Lower leg skin (tissue), 4 donors: Measurements from ENCODE around the gene CDKAL1. TPM values are rescaled to one million over a fixed set of nuclear protein-coding genes. Genes with fewer than 3 reads are reported as not detected.

Source experiments
- DNase-seq, 2 donors: peaks; one replicate each; pipeline ENCODE4 v3.0.0-alpha.2; 2019; ENCODE audit warnings: low spot score in 2 of 2
- H3K4me3 ChIP-seq: fragments of 200-600 bp; sonication (generic); 2 replicates; pipeline ENCODE4 v1.5.1; 2017; ENCODE audit warnings: mild to moderate bottlenecking, low read depth; ENCODE audit not compliant: poor library complexity, severe bottlenecking
- POLR2A ChIP-seq, 2 donors: fragments of 450-650 bp; IDR thresholded peaks; one replicate each; pipeline ENCODE4 v1.6.1; 2016 to 2017; ENCODE audit warnings: antibody characterized with exemption in 2 of 2, mild to moderate bottlenecking in 1 of 2, moderate library complexity in 1 of 2
- WGBS, 2 donors: methylation state at CpG; one replicate each; pipeline ENCODE4 v1.1.5; 2018; 5-methylcytosine and 5-hydroxymethylcytosine counted together
- intact Hi-C: fragments of 100-400 bp; cut with DNase I; formaldehyde crosslinking; loops from one replicate; pipeline ENCODE4 v1.15.0; 2023; ENCODE audit warnings: low total_unique reads
- total RNA-seq, 4 donors: library from RNA; depleted of rRNA; stranded (reverse); fragments of >200 nt; gene quantifications; one replicate each; pipeline ENCODE4 v1.1.0, GENCODE V29; 2016
- TF ChIP-seq, protein P1 (sequence below), 3 donors: fragments of 450-650 bp; IDR thresholded peaks; one replicate each; pipeline ENCODE4 v1.5.1; 2016; ENCODE audit warnings: antibody characterized with exemption in 3 of 3, mild to moderate bottlenecking in 3 of 3, moderate library complexity in 2 of 3

Gene CDKAL1
- total RNA-seq, 4 donors from 2014 or later = 10.3 to 18.0 (median 11.6) TPM

DNA sequence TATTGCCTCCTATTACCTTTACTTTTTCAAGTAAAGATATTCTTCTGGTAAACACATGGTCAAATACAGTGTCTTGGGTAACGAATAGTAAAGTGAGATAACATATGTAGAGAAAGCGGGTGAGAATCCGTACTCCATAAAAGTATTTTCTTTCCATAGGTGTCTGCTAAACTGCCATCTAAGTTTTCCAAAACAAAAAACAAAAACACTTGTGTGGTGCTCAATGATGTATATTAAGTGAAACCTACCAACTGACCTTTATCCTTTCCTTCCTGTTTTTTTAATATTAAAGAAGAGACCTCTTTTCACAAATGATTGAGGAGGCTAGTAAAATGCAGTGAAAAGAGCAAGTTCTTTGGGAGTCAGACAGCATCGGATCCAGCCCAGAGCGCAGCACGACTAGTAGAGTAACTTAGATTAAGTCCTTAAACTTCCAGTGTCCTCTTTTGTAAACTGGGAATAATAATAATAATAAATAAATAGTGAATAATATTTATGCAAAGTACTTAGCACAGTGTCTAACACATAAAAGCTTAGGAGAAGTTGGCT is 437 bp upstream of the CDKAL1 start:
- intact Hi-C loops = no loop called here
- TF ChIP-seq POLR2A (IDR thresholded peaks at IDR 0.05) = no peak
- TF ChIP-seq, protein P1, sequence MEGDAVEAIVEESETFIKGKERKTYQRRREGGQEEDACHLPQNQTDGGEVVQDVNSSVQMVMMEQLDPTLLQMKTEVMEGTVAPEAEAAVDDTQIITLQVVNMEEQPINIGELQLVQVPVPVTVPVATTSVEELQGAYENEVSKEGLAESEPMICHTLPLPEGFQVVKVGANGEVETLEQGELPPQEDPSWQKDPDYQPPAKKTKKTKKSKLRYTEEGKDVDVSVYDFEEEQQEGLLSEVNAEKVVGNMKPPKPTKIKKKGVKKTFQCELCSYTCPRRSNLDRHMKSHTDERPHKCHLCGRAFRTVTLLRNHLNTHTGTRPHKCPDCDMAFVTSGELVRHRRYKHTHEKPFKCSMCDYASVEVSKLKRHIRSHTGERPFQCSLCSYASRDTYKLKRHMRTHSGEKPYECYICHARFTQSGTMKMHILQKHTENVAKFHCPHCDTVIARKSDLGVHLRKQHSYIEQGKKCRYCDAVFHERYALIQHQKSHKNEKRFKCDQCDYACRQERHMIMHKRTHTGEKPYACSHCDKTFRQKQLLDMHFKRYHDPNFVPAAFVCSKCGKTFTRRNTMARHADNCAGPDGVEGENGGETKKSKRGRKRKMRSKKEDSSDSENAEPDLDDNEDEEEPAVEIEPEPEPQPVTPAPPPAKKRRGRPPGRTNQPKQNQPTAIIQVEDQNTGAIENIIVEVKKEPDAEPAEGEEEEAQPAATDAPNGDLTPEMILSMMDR (IDR thresholded peaks at IDR 0.05) = no peak
- H3K4me3 ChIP-seq = no peak overlapping the region
- DNase-seq = no peak
- 47 to 50% methylated on average over 6 of the region's 6 CpGs for WGBS, 2 donors

DNA sequence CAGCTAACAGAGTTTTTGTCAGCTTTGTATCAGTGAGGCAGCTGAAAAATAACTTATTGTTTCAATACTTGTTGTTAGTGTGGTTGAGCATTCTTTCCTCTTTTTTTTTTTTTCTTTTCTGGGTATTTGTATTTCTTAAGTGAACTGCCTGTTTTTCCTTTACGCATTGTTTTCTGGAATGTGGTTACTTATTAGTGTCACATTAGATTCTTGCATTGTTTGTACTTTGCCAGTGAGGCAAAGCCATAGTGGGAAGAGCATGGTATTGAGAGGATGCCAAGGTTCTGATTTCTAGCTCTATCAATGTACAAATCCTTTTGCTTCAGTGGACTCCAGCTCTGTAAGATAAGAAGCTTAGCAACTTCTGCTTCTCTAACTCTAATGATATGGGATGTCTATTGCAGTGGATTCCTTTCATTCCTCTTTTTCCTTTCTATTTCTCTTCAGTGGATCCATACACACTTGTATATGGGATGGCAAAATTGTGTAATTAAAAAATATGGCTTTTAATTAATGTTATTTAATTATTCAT is 3.9 kb downstream of the CDKAL1 start:
- TF ChIP-seq, protein P1 (IDR thresholded peaks at IDR 0.05) = no peak
- no peak for TF ChIP-seq POLR2A (IDR thresholded peaks at IDR 0.05)
- no peak overlapping the region for H3K4me3 ChIP-seq
- 96 to 100% methylated on average over 1 of the region's 1 CpG for WGBS, 2 donors
- no peak for DNase-seq
- intact Hi-C loops = no loop called here

DNA sequence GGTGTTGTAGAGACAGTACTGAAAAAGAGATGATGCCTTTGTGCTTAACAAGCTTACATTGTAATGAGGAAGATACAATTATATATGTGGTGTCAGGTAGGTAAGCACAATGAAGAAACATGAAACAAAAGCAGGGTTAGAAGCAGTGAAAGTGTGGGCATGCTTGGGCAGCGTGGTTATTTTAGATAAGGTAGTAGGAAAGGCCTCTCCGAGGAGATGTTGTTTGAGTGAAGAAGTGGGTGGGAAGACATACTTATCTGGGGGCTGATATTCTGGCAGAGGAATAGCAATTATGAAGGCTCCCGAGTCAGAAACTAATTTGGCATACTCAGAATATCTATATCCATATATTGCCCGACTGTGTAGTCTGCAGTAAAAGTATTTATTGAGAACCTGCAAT is 4.7 kb downstream of the CDKAL1 start:
- WGBS, 2 donors = 86 to 89% methylated on average over 4 of the region's 4 CpGs
- no peak for DNase-seq
- TF ChIP-seq, protein P1 (IDR thresholded peaks at IDR 0.05) = no peak
- TF ChIP-seq POLR2A (IDR thresholded peaks at IDR 0.05) = no peak
- no peak overlapping the region for H3K4me3 ChIP-seq
- intact Hi-C loops = no loop called here

DNA sequence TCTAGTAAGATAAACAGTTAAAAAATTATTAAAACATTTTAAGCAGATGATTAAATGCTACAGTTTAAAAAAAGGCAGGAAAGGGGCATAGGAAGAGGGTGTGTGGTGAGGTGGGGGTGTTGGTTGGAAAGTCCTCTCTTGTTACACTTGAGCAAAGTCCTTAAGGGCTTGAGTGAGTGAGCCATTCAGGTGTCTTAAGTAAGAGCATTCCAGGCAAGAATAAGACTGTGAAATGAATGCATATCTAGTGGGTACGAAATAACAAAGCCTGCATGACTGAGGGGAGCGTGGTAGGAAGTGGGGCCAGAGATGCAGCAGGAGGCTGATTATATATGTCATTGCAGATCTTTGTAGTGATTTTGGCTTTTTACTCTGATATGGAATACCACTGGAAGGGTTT is 5.1 kb downstream of the CDKAL1 start:
- no peak for DNase-seq
- WGBS, 2 donors = 71 to 97% methylated on average over 2 of the region's 2 CpGs
- TF ChIP-seq POLR2A (IDR thresholded peaks at IDR 0.05) = no peak
- TF ChIP-seq, protein P1 (IDR thresholded peaks at IDR 0.05) = no peak
- intact Hi-C loops = no loop called here
- H3K4me3 ChIP-seq = no peak overlapping the region

DNA sequence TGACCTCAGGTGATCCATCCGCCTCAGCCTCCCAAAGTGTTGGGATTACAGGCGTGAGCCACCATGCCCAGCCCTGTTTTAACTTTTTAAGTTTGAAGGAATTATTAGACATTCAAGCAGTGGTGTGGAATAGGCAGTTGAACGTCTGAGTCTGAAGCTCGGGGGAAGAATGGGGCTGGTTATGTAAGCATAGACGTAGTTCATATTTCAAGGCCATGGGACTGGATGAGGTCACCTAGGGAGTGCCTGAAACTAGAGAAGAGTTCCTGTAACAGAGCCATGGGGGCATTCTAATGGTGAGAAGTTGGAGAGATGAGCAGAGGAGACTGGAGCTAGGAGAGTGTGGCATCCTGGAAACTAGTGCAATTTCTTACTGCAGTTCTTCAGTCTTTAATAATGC is 6.4 kb downstream of the CDKAL1 start:
- TF ChIP-seq POLR2A (IDR thresholded peaks at IDR 0.05) = no peak
- TF ChIP-seq, protein P1 (IDR thresholded peaks at IDR 0.05) = no peak
- 74% methylated on average over 5 of the region's 5 CpGs for WGBS, 2 donors
- intact Hi-C loops = no loop called here
- no peak for DNase-seq
- H3K4me3 ChIP-seq = no peak overlapping the region

DNA sequence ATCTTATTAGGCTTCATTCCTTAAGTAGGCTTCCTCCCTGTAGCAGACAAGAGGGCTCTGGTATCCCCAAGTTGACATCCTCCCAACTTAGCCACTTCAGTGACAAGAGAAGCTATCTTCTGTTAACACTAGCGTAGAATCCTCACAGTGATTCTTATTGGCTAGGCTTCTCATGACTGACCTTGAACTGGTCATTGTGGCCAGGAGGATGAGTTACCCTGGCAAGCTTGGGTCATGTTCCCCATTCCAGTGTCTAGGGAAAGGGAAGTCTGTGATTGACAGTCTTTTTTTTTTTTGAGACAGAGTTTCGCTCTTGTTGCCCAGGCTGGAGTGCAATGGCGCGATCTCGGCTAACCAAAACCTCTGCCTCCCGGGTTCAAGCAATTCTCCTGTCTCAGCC is 7.1 kb downstream of the CDKAL1 start:
- TF ChIP-seq, protein P1 (IDR thresholded peaks at IDR 0.05) = no peak
- no peak for TF ChIP-seq POLR2A (IDR thresholded peaks at IDR 0.05)
- no peak for DNase-seq
- 96 to 97% methylated on average over 6 of the region's 6 CpGs for WGBS, 2 donors
- H3K4me3 ChIP-seq = no peak overlapping the region
- intact Hi-C loops = no loop called here
